ENCODE measurements around the gene GRM7. TPM values are rescaled to one million over a fixed set of nuclear protein-coding genes. Genes with fewer than 3 reads are reported as not detected.

GRM7 gene
- total RNA-seq, 4 donors from 2014 or later: 0.29 to 15.8 (median 0.67) TPM

GRCh38 chr3:7254251-7254650 is 393.3 kb downstream of the GRM7 start:
- no peaks in the 10 kb centered on the region for H3K4me1 ChIP-seq
- intact Hi-C loops (cut with DNase I; ENCODE audit: low total_unique reads): no loop called here
- no peak for TF ChIP-seq POLR2A (IDR thresholded peaks at IDR 0.05)
- TF ChIP-seq, protein P1, sequence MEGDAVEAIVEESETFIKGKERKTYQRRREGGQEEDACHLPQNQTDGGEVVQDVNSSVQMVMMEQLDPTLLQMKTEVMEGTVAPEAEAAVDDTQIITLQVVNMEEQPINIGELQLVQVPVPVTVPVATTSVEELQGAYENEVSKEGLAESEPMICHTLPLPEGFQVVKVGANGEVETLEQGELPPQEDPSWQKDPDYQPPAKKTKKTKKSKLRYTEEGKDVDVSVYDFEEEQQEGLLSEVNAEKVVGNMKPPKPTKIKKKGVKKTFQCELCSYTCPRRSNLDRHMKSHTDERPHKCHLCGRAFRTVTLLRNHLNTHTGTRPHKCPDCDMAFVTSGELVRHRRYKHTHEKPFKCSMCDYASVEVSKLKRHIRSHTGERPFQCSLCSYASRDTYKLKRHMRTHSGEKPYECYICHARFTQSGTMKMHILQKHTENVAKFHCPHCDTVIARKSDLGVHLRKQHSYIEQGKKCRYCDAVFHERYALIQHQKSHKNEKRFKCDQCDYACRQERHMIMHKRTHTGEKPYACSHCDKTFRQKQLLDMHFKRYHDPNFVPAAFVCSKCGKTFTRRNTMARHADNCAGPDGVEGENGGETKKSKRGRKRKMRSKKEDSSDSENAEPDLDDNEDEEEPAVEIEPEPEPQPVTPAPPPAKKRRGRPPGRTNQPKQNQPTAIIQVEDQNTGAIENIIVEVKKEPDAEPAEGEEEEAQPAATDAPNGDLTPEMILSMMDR (IDR thresholded peaks at IDR 0.05): no peak
- H3K27me3 ChIP-seq: no peaks in the 10 kb centered on the region
- no peak overlapping the region for H3K4me3 ChIP-seq
- H3K27ac ChIP-seq: no peak overlapping the region
- no peaks in the 10 kb centered on the region for H3K9me3 ChIP-seq
- DNase-seq: no peak
- no peaks in the 10 kb centered on the region for H3K36me3 ChIP-seq

DNA sequence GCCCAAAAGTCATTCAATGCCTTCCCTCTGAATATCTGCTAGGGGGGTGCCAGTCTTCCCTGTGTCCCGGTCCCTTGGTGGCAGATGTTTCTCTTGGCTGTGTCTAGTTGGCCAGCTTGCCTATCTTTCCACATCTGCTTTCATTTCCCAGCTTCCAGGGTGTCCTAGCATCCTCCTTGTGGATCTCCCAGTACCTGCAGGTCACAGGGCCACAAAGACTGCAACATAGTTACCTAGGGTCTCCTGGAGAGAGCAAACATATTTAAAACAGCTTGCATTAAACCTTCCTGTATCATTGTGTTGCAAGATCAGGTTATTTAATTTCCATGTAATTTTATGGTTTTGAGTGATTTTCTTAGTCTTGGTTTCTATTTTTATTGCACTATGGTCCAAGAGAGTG is 400.1 kb downstream of the GRM7 start:
- no peaks in the 10 kb centered on the region for H3K4me1 ChIP-seq
- no peak for DNase-seq
- H3K36me3 ChIP-seq: no peaks in the 10 kb centered on the region
- TF ChIP-seq POLR2A (IDR thresholded peaks at IDR 0.05): no peak
- TF ChIP-seq, protein P1 (IDR thresholded peaks at IDR 0.05): no peak
- no peak overlapping the region for H3K27ac ChIP-seq
- H3K27me3 ChIP-seq: no peaks in the 10 kb centered on the region
- intact Hi-C loops (cut with DNase I; ENCODE audit: low total_unique reads): no loop called here
- H3K4me3 ChIP-seq: no peak overlapping the region
- no peaks in the 10 kb centered on the region for H3K9me3 ChIP-seq

- intact Hi-C loops (cut with DNase I; ENCODE audit: low total_unique reads): no loop called here
- TF ChIP-seq, protein P1 (IDR thresholded peaks at IDR 0.05): no peak
- TF ChIP-seq POLR2A (IDR thresholded peaks at IDR 0.05): no peak
- Histone ChIP-seq H3K9me3 (no peaks in the 10 kb centered on the region), H3K4me3 (no peak overlapping the region), H3K27ac (no peak overlapping the region), H3K27me3 (no peaks in the 10 kb centered on the region), H3K36me3 (no peaks in the 10 kb centered on the region), H3K4me1 (no peaks in the 10 kb centered on the region)
- DNase-seq: no peak
Observed at GRCh38 chr3:7263347-7264195, 402.7 kb downstream of the GRM7 start.

DNA sequence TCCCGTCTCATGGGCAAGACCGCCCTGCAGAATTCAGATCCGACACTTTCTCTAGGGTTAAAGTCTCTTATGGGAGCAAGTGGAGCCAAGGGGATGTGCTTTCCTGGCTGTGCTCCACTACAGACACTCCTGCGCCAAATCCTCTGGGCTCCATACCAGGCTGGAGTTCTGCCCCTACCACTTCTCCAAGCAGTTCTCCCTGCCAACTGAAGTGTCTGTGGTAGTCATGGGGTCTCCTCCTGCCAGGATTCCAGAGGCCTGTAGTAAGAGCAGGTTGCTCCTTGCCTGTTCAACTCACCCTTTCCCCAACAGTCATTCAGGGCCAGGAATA is 403.2 kb downstream of the GRM7 start:
- Histone ChIP-seq H3K4me3 (no peak overlapping the region), H3K36me3 (no peaks in the 10 kb centered on the region), H3K9me3 (no peaks in the 10 kb centered on the region), H3K27ac (no peak overlapping the region), H3K4me1 (no peaks in the 10 kb centered on the region), H3K27me3 (no peaks in the 10 kb centered on the region)
- no peak for DNase-seq
- TF ChIP-seq, protein P1 (IDR thresholded peaks at IDR 0.05): no peak
- intact Hi-C loops (cut with DNase I; ENCODE audit: low total_unique reads): no loop called here

DNA sequence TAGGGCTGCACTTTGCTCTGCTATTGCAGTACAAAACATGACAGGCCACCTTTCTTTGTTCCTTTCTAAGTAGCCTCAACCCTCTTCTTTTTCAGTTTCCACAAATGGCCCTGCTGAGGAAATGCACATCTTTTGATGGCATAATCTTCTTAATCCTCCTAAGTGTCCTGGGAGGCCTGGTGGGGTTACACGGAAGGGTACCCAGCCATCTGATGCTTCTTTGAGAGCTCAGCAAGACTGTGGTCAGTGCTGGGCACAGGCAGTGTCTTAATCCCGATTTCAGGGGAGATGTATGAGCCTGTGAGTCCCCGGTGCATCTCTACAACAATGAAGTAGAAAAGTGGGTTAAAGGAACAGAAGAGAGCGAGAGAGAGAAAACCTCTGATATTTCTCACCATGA is 404.8 kb downstream of the GRM7 start:
- no peaks in the 10 kb centered on the region for H3K9me3 ChIP-seq
- no peaks in the 10 kb centered on the region for H3K27me3 ChIP-seq
- TF ChIP-seq POLR2A (IDR thresholded peaks at IDR 0.05): no peak
- TF ChIP-seq, protein P1 (IDR thresholded peaks at IDR 0.05): no peak
- no peak overlapping the region for H3K4me3 ChIP-seq
- H3K4me1 ChIP-seq: no peaks in the 10 kb centered on the region
- H3K36me3 ChIP-seq: no peaks in the 10 kb centered on the region
- no peak for DNase-seq
- intact Hi-C loops (cut with DNase I; ENCODE audit: low total_unique reads): no loop called here
- no peak overlapping the region for H3K27ac ChIP-seq
